GM19397 (cell line): Measurements from ENCODE around the gene SYCN.

Source experiments
- ATAC-seq: cut with Tn5 transposase; IDR thresholded peaks from one replicate; pipeline ENCODE4 v1.9.1; 2021; ENCODE audit warnings: mild to moderate bottlenecking, moderate library complexity; ENCODE audit not compliant: unreplicated experiment

Gene SYCN

GRCh38 chr19:39156326-39157230, 47.5 kb downstream of the SYCN start:
- no peak for ATAC-seq

- no peak for ATAC-seq
These were observed 48.3 kb downstream of the SYCN start for GRCh38 chr19:39155741-39156140.

GRCh38 chr19:39155114-39155700, 48.9 kb downstream of the SYCN start:
- ATAC-seq: no peak

GRCh38 chr19:39154629-39155100, 49.4 kb downstream of the SYCN start:
- ATAC-seq: no peak

GRCh38 chr19:39154100-39154628, 49.9 kb downstream of the SYCN start:
- no peak for ATAC-seq
